Gastrocnemius medialis (tissue), 4 donors: ENCODE results near the gene NIPA2. TPM values are rescaled to one million over a fixed set of nuclear protein-coding genes. Genes with fewer than 3 reads are reported as not detected.

Experiments
- ATAC-seq, 2 donors: fragments of 150-250 bp; one replicate each; pipeline ENCODE4 v1.9.1; 2016
- DNase-seq, 2 donors: peaks; one replicate each; pipeline ENCODE4 v3.0.0-alpha.2; 2019
- H3K27ac ChIP-seq, 4 donors: fragments of 200-600 bp; sonication (generic); 1 replicate in 1 of 4; 2 replicates in 3 of 4; pipeline ENCODE4 v1.5.1; 2016 to 2018; ENCODE audit warnings: mild to moderate bottlenecking in 2 of 4, moderate library complexity in 1 of 4
- H3K27me3 ChIP-seq, 3 donors: fragments of 200-600 bp; sonication (generic) in 2 of 3; 1 replicate in 1 of 3; 2 replicates in 2 of 3; pipeline versions ENCODE4 v1.5.1 to v1.6.0; 2016 to 2019; ENCODE audit warnings: mild to moderate bottlenecking in 1 of 3, moderate library complexity in 1 of 3
- H3K36me3 ChIP-seq, 2 donors: fragments of 200-600 bp; sonication (generic) in 1 of 2; one replicate each; pipeline ENCODE4 v1.5.1; 2017 to 2018
- H3K4me1 ChIP-seq, 2 donors: fragments of 200-600 bp; sonication (generic) in 1 of 2; one replicate each; pipeline ENCODE4 v1.5.1; 2016 to 2017; ENCODE audit warnings: mild to moderate bottlenecking in 2 of 2
- H3K4me3 ChIP-seq, 4 donors: fragments of 200-600 bp; sonication (generic) in 3 of 4; 1 replicate in 1 of 4; 2 replicates in 3 of 4; pipeline ENCODE4 v1.5.1; 2016 to 2019; ENCODE audit warnings: mild to moderate bottlenecking in 2 of 4
- H3K9me3 ChIP-seq, 3 donors: fragments of 200-600 bp; sonication (generic) in 2 of 3; 1 replicate in 1 of 3; 2 replicates in 2 of 3; pipeline ENCODE4 v1.5.1; 2016 to 2019
- POLR2A ChIP-seq, 2 donors: fragments of 450-650 bp; IDR thresholded peaks; one replicate each; pipeline ENCODE4 v1.6.1; 2017; ENCODE audit warnings: antibody characterized with exemption in 2 of 2, mild to moderate bottlenecking in 2 of 2, moderate library complexity in 2 of 2
- in situ Hi-C, 4 donors: fragments of 200-750 bp; cut with MboI; loops; one replicate each; pipeline versions ENCODE4 v1.15.0 to v1.8.0; 2017; ENCODE audit warnings: low sequenced_read_pairs in 4 of 4
- intact Hi-C: fragments of 100-400 bp; cut with DNase I; formaldehyde crosslinking; loops from one replicate; pipeline ENCODE4 v1.15.1; 2023; ENCODE audit warnings: low total_unique reads
- total RNA-seq, 4 donors: library from RNA; depleted of rRNA; stranded (reverse); fragments of >200 nt; gene quantifications; one replicate each; pipeline versions ENCODE4 v1.1.0 to v1.2.3, GENCODE V29; 2016
- TF ChIP-seq, protein P1 (sequence below), 5 experiments: fragments of 450-650 bp in 3 of 5; fragments of 200-600 bp in 2 of 5; sonication (generic) in 2 of 5; IDR thresholded peaks in 4 of 5; conservative IDR thresholded peaks in 1 of 5; 1 replicate in 4 of 5; 2 replicates in 1 of 5; pipeline ENCODE4 v1.5.1; 2016 to 2019; ENCODE audit warnings: antibody characterized with exemption in 5 of 5, mild to moderate bottlenecking in 3 of 5, moderate library complexity in 3 of 5

The NIPA2 gene
- total RNA-seq, 4 donors from 2014 or later = 27.3 to 43.5 (median 38.6) TPM

DNA sequence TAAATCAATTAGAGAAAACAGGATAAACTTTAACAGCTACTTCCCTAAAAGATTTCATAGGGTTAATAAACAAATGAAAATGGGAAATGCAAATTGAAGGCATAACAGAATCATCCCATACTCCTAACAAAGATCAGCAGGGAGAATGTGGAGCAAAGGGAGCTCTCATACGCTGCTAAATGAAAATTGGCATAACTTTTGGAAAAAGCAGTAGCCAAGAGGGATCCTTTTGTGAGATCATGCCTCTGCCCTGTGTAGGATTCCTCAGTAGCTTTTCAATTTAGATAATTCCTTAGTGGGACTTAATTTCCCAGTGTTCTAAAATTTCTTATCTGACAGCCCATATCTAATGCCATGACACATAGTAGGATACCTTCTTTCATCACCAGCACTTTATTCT lies 18.2 kb downstream of the NIPA2 start:
- Histone ChIP-seq H3K27me3 (no peaks in the 10 kb centered on the region), H3K4me1 (peaks cover 0 to 3% of the 10 kb centered on the region in 2 donors), H3K36me3 (peaks cover 0 to 50% of the 10 kb centered on the region in 2 donors), H3K4me3 (no peak overlapping the region), H3K9me3 (no peaks in the 10 kb centered on the region), H3K27ac (no peak overlapping the region)
- TF ChIP-seq POLR2A (IDR thresholded peaks at IDR 0.05) = no peak
- TF ChIP-seq, protein P1, sequence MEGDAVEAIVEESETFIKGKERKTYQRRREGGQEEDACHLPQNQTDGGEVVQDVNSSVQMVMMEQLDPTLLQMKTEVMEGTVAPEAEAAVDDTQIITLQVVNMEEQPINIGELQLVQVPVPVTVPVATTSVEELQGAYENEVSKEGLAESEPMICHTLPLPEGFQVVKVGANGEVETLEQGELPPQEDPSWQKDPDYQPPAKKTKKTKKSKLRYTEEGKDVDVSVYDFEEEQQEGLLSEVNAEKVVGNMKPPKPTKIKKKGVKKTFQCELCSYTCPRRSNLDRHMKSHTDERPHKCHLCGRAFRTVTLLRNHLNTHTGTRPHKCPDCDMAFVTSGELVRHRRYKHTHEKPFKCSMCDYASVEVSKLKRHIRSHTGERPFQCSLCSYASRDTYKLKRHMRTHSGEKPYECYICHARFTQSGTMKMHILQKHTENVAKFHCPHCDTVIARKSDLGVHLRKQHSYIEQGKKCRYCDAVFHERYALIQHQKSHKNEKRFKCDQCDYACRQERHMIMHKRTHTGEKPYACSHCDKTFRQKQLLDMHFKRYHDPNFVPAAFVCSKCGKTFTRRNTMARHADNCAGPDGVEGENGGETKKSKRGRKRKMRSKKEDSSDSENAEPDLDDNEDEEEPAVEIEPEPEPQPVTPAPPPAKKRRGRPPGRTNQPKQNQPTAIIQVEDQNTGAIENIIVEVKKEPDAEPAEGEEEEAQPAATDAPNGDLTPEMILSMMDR (IDR thresholded peaks at IDR 0.05 in 4 of 5, conservative IDR thresholded peaks at IDR 0.05 in 1 of 5) = no peak
- no peak for ATAC-seq
- in situ Hi-C loops = no loop called here
- intact Hi-C loops = no loop called here
- DNase-seq = no peak

DNA sequence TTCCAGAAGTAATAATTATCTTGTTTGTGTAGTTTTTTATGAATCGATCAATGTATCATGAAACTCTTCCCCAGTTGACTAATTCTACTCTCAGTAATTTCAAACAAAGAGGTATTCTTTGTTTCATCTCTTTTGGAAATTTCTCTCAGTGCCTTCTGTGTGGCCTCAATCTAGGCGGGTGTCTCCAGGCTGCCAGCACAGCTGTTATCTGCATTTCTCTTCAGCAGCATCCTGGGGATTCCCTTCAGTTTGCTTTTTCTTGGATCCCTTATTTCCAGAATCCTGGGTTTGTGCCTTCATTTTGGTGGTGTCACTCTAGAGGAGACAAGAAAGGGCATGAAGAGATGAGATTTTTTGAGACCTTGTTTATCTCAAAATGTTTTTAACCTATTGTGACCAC lies 22.7 kb downstream of the NIPA2 start:
- H3K27me3 ChIP-seq = no peaks in the 10 kb centered on the region
- no peak overlapping the region for H3K27ac ChIP-seq
- peaks cover 0 to 56% of the 10 kb centered on the region in 2 donors for H3K36me3 ChIP-seq
- no peak overlapping the region for H3K4me3 ChIP-seq
- intact Hi-C loops = no loop called here
- in situ Hi-C loops = no loop called here
- H3K4me1 ChIP-seq = peaks cover 3 to 8% of the 10 kb centered on the region in 2 donors
- TF ChIP-seq, protein P1 (IDR thresholded peaks at IDR 0.05 in 4 of 5, conservative IDR thresholded peaks at IDR 0.05 in 1 of 5) = no peak
- TF ChIP-seq POLR2A (IDR thresholded peaks at IDR 0.05) = no peak
- DNase-seq (no peak), ATAC-seq (no peak)
- H3K9me3 ChIP-seq = no peaks in the 10 kb centered on the region

DNA sequence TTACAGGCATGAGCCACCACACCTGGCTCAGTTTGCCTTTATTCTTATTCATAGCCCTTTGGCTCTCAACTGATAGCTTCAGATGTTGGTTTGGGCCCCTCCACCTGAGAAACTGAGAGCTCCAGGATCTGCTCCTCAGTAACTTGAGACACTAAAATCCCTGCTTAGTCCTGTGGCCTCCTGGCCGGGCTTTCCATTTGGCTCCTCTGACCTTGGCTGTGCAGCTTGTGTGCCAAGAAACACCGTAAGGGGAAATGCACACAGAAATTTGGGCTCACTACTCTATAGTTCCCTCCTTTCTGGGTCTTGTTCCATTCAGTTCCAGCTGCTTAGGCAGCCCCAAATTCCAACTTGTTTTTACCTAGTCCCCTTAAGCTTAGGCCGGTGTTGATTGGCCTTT lies 24.9 kb downstream of the NIPA2 start:
- H3K4me1 ChIP-seq = peaks cover 3 to 8% of the 10 kb centered on the region in 2 donors
- ATAC-seq (peak in 1 of 2 donors; percentile 78), DNase-seq (no peak)
- no peak for TF ChIP-seq POLR2A (IDR thresholded peaks at IDR 0.05)
- TF ChIP-seq, protein P1 (IDR thresholded peaks at IDR 0.05 in 4 of 5, conservative IDR thresholded peaks at IDR 0.05 in 1 of 5) = no peak
- H3K27ac ChIP-seq = peak overlapping the region in 2 of 4 donors; percentile 21 to 33
- peaks cover 0 to 62% of the 10 kb centered on the region in 2 donors for H3K36me3 ChIP-seq
- H3K4me3 ChIP-seq = no peak overlapping the region
- no peaks in the 10 kb centered on the region for H3K9me3 ChIP-seq
- intact Hi-C loops = no loop called here
- in situ Hi-C loops = no loop called here
- H3K27me3 ChIP-seq = no peaks in the 10 kb centered on the region

DNA sequence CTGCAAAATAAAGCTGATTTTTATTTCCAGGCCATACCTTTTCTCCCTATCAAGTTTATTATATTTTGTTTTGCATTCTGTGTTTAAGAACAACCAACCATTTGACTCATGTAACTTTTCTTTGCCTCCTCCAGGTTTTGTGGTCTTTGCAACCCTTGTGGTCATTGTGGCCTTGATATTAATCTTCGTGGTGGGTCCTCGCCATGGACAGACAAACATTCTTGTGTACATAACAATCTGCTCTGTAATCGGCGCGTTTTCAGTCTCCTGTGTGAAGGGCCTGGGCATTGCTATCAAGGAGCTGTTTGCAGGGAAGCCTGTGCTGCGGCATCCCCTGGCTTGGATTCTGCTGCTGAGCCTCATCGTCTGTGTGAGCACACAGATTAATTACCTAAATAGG lies 27.6 kb downstream of the NIPA2 start:
- DNase-seq = no peak
- TF ChIP-seq, protein P1 (IDR thresholded peaks at IDR 0.05 in 4 of 5, conservative IDR thresholded peaks at IDR 0.05 in 1 of 5) = no peak
- TF ChIP-seq POLR2A (IDR thresholded peaks at IDR 0.05) = no peak
- H3K9me3 ChIP-seq = no peaks in the 10 kb centered on the region
- in situ Hi-C loops (no loop called here), intact Hi-C loops (no loop called here)
- no peak overlapping the region for H3K27ac ChIP-seq
- H3K4me1 ChIP-seq = peaks cover 3 to 8% of the 10 kb centered on the region in 2 donors
- ATAC-seq = no peak
- peaks cover 0 to 76% of the 10 kb centered on the region in 2 donors for H3K36me3 ChIP-seq
- H3K27me3 ChIP-seq = no peaks in the 10 kb centered on the region
- no peak overlapping the region for H3K4me3 ChIP-seq

DNA sequence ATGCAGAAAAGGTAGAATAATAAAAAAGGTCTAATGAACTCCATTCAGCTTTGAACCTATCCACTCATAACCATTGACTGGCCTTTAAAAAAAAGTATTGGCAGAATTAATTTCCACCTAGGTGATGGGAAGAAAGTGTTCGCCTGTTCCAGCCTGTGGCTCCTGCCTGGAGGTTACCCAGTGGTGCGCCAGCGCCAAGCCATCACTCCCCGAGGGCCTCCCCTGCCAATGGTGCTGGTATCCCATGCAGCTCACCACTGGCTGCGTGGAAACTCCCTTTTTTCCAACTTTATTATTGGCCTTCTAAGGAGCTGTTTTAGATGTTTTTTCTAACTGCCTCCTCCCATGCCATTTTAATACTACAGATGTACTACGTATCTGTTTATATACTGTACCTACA lies 29.4 kb downstream of the NIPA2 start:
- Histone ChIP-seq H3K27ac (no peak overlapping the region), H3K4me3 (no peak overlapping the region), H3K36me3 (peaks cover 2 to 87% of the 10 kb centered on the region in 2 donors), H3K4me1 (peaks cover 0 to 8% of the 10 kb centered on the region in 2 donors), H3K27me3 (no peaks in the 10 kb centered on the region), H3K9me3 (no peaks in the 10 kb centered on the region)
- TF ChIP-seq, protein P1 (IDR thresholded peaks at IDR 0.05 in 4 of 5, conservative IDR thresholded peaks at IDR 0.05 in 1 of 5) = no peak
- no peak for TF ChIP-seq POLR2A (IDR thresholded peaks at IDR 0.05)
- DNase-seq = no peak
- in situ Hi-C loops (no loop called here), intact Hi-C loops (no loop called here)
- ATAC-seq = no peak
